ENCODE results near the gene CLCN7.

CLCN7 gene

GRCh38 chr16:1502092-1503004 lies 27.5 kb upstream of the CLCN7 start:
- no peak for DNase-seq (ENCODE audit: low read depth in 2 of 3, low spot score in 1 of 3)

- DNase-seq (ENCODE audit: low read depth in 2 of 3, low spot score in 1 of 3) = no peak
These were observed 26.8 kb upstream of the CLCN7 start for GRCh38 chr16:1501630-1502029.

- DNase-seq (ENCODE audit: low read depth in 2 of 3, low spot score in 1 of 3) = no peak
These were observed 25.8 kb upstream of the CLCN7 start for GRCh38 chr16:1500465-1501150.

- DNase-seq (ENCODE audit: low read depth in 2 of 3, low spot score in 1 of 3) = no peak
These were observed 25.1 kb upstream of the CLCN7 start for GRCh38 chr16:1499756-1500464.

GRCh38 chr16:1498899-1499676 lies 24.3 kb upstream of the CLCN7 start:
- DNase-seq (ENCODE audit: low read depth in 2 of 3, low spot score in 1 of 3) = no peak

- DNase-seq (ENCODE audit: low read depth in 2 of 3, low spot score in 1 of 3) = no peak
These were observed 22.3 kb upstream of the CLCN7 start for GRCh38 chr16:1497014-1497598.

GRCh38 chr16:1496464-1496863 lies 21.6 kb upstream of the CLCN7 start:
- DNase-seq (ENCODE audit: low read depth in 2 of 3, low spot score in 1 of 3) = no peak

GRCh38 chr16:1495889-1496262 lies 21.0 kb upstream of the CLCN7 start:
- no peak for DNase-seq (ENCODE audit: low read depth in 2 of 3, low spot score in 1 of 3)

GRCh38 chr16:1495211-1495888 lies 20.5 kb upstream of the CLCN7 start:
- no peak for DNase-seq (ENCODE audit: low read depth in 2 of 3, low spot score in 1 of 3)

GRCh38 chr16:1494711-1495110 lies 19.9 kb upstream of the CLCN7 start:
- no peak for DNase-seq (ENCODE audit: low read depth in 2 of 3, low spot score in 1 of 3)

- no peak for DNase-seq (ENCODE audit: low read depth in 2 of 3, low spot score in 1 of 3)
These were observed 19.4 kb upstream of the CLCN7 start for GRCh38 chr16:1494129-1494640.

GRCh38 chr16:1493746-1494094 lies 18.9 kb upstream of the CLCN7 start:
- DNase-seq (ENCODE audit: low read depth in 2 of 3, low spot score in 1 of 3) = peak in 1 of 3 donors; percentile 12

GRCh38 chr16:1492923-1493745 lies 18.3 kb upstream of the CLCN7 start, which contains the start of gene TELO2:
TELO2 (plus strand) TSS chr16:1493360; CDS start chr16:1494282, 922 bp downstream.
- peak; percentile 75 to 83 (median 77) for DNase-seq (ENCODE audit: low read depth in 2 of 3, low spot score in 1 of 3)

GRCh38 chr16:1492082-1492922 lies 17.5 kb upstream of the CLCN7 start:
- DNase-seq (ENCODE audit: low read depth in 2 of 3, low spot score in 1 of 3) = no peak

GRCh38 chr16:1491327-1491726 lies 16.5 kb upstream of the CLCN7 start:
- no peak for DNase-seq (ENCODE audit: low read depth in 2 of 3, low spot score in 1 of 3)

GRCh38 chr16:1489077-1489476 lies 14.2 kb upstream of the CLCN7 start:
- DNase-seq (ENCODE audit: low read depth in 2 of 3, low spot score in 1 of 3) = no peak

- no peak for DNase-seq (ENCODE audit: low read depth in 2 of 3, low spot score in 1 of 3)
These were observed 13.8 kb upstream of the CLCN7 start, which contains the start of gene PTX4 for GRCh38 chr16:1488619-1489018. PTX4 (minus strand) TSS chr16:1488944; CDS start chr16:1488909, 35 bp downstream.

GRCh38 chr16:1488054-1488601 lies 13.3 kb upstream of the CLCN7 start:
- DNase-seq (ENCODE audit: low read depth in 2 of 3, low spot score in 1 of 3) = no peak

All from stimulated activated CD4-positive, alpha-beta T cell treated with anti-CD3 and anti-CD28 coated beads, Interleukin-12 subunit alpha, Interleukin-12 subunit beta, amount 100 ng/mL, for 48 hours (primary cell).